GM19328 (cell line): ENCODE results near the gene MIER2.
"Not testable (repeated sequence)": the region's sequence is repeated elsewhere in the genome, so short reads cannot be mapped to it uniquely, and the experiment has no call there.

Source experiments
- ATAC-seq: cut with Tn5 transposase; IDR thresholded peaks from one replicate; pipeline ENCODE4 v1.9.1; 2021; ENCODE audit warnings: mild to moderate bottlenecking, moderate library complexity; ENCODE audit not compliant: unreplicated experiment

MIER2 gene

GRCh38 chr19:364496-365287 lies 20.1 kb upstream of the MIER2 start:
- ATAC-seq: no peak

- no peak for ATAC-seq
Measured at GRCh38 chr19:362683-363082, 18.1 kb upstream of the MIER2 start.

- ATAC-seq: no peak
Measured at GRCh38 chr19:362154-362553, 17.6 kb upstream of the MIER2 start.

- no peak for ATAC-seq
Measured at GRCh38 chr19:359653-359925, 15.0 kb upstream of the MIER2 start.

GRCh38 chr19:355536-355935 lies 10.9 kb upstream of the MIER2 start:
- not testable (repeated sequence) for ATAC-seq

- ATAC-seq: no peak
Measured at GRCh38 chr19:355134-355533, 10.5 kb upstream of the MIER2 start.

- ATAC-seq: no peak
Measured at GRCh38 chr19:351976-352625, 7.5 kb upstream of the MIER2 start.

- no peak for ATAC-seq
Measured at GRCh38 chr19:347946-348861, 3.6 kb upstream of the MIER2 start.

- ATAC-seq: no peak
Measured at GRCh38 chr19:345320-345879, 804 bp upstream of the MIER2 start.

- ATAC-seq: peak; percentile 34
Measured at GRCh38 chr19:343941-344624, 513 bp downstream of the MIER2 start.

GRCh38 chr19:343451-343931 lies 1.1 kb downstream of the MIER2 start:
- ATAC-seq: no peak

GRCh38 chr19:342801-343421 lies 1.7 kb downstream of the MIER2 start:
- ATAC-seq: no peak

- ATAC-seq: no peak
Measured at GRCh38 chr19:342128-342455, 2.5 kb downstream of the MIER2 start.

- ATAC-seq: no peak
Measured at GRCh38 chr19:341386-342127, 3.0 kb downstream of the MIER2 start.

- ATAC-seq: no peak
Measured at GRCh38 chr19:340620-341385, 3.8 kb downstream of the MIER2 start.

GRCh38 chr19:339262-339887 lies 5.2 kb downstream of the MIER2 start:
- no peak for ATAC-seq

GRCh38 chr19:338421-338820 lies 6.2 kb downstream of the MIER2 start:
- no peak for ATAC-seq

GRCh38 chr19:336067-336614 lies 8.5 kb downstream of the MIER2 start:
- no peak for ATAC-seq
